PC-3 (cell line): ENCODE data around the gene MAST3.

Experiments
- CTCF ChIP-seq: fragments of 300-600 bp; sonication (generic); conservative IDR thresholded peaks from 2 replicates; pipeline ENCODE4 v1.5.1; 2017; ENCODE audit warnings: antibody characterized with exemption, low read depth, mild to moderate bottlenecking, low read length
- EZH2 ChIP-seq: fragments of 300-600 bp; sonication (generic); IDR thresholded peaks from one replicate; pipeline ENCODE4 v1.6.1; 2017; ENCODE audit warnings: antibody characterized with exemption, mild to moderate bottlenecking, low read length; ENCODE audit not compliant: unreplicated experiment
- EZH2phosphoT487 ChIP-seq: fragments of 300-600 bp; sonication (generic); IDR thresholded peaks from 2 replicates; pipeline ENCODE4 v1.6.1; 2018; ENCODE audit warnings: mild to moderate bottlenecking, antibody characterized with exemption, low read length, borderline replicate concordance

GRCh38 chr19:18173054-18173571, 75.5 kb downstream of the MAST3 start:
- TF ChIP-seq CTCF (no peak), EZH2 (no peak), EZH2phosphoT487 (no peak)
